ENCODE data around the gene BMPR2.

DNA sequence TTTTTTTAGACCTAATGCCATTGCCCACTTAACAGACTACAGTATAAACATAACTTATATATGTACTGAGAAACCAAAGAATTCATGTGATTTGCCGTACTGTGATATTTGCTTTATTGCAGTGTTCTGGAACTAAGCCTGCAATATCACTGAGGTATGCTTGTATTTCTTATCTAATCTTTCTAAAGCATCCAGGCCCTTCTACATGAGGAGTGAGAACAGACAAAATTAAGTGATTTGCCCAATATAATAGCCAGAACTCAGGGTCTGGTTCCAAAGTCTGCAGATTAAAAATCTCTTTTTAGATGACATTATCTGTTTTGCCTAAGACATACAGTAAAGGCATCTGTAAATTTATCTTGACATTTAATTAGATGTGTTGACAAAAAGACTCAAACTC, 41.9 kb downstream of the BMPR2 start:
- TF ChIP-seq POLR2A (IDR thresholded peaks at IDR 0.05; ENCODE audit: low read depth, low read length): no peak
- no peak for TF ChIP-seq MXI1 (IDR thresholded peaks at IDR 0.05; ENCODE audit: borderline replicate concordance, low read depth, low read length)
- TF ChIP-seq, protein P1, sequence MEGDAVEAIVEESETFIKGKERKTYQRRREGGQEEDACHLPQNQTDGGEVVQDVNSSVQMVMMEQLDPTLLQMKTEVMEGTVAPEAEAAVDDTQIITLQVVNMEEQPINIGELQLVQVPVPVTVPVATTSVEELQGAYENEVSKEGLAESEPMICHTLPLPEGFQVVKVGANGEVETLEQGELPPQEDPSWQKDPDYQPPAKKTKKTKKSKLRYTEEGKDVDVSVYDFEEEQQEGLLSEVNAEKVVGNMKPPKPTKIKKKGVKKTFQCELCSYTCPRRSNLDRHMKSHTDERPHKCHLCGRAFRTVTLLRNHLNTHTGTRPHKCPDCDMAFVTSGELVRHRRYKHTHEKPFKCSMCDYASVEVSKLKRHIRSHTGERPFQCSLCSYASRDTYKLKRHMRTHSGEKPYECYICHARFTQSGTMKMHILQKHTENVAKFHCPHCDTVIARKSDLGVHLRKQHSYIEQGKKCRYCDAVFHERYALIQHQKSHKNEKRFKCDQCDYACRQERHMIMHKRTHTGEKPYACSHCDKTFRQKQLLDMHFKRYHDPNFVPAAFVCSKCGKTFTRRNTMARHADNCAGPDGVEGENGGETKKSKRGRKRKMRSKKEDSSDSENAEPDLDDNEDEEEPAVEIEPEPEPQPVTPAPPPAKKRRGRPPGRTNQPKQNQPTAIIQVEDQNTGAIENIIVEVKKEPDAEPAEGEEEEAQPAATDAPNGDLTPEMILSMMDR (conservative IDR thresholded peaks at IDR 0.05; ENCODE audit: low read depth, low read length): no peak
- TF ChIP-seq CEBPB (IDR thresholded peaks at IDR 0.05; ENCODE audit: low read depth, low read length): no peak
- TF ChIP-seq RCOR1 (IDR thresholded peaks at IDR 0.05; ENCODE audit: insufficient replicate concordance, low read length): no peak
- TF ChIP-seq MAZ (IDR thresholded peaks at IDR 0.05; ENCODE audit: borderline replicate concordance, low read depth, low read length): no peak
- TF ChIP-seq SMC3 (IDR thresholded peaks at IDR 0.05; ENCODE audit: low read depth, low read length): no peak
- TF ChIP-seq MAFK (IDR thresholded peaks at IDR 0.05; ENCODE audit: low read depth, low read length): no peak
- TF ChIP-seq ELK1 (IDR thresholded peaks at IDR 0.05; ENCODE audit: borderline replicate concordance, low read depth, low read length): no peak
- no peak for TF ChIP-seq FOS (IDR thresholded peaks at IDR 0.05; ENCODE audit: low read depth, low read length)
- TF ChIP-seq, protein P2, sequence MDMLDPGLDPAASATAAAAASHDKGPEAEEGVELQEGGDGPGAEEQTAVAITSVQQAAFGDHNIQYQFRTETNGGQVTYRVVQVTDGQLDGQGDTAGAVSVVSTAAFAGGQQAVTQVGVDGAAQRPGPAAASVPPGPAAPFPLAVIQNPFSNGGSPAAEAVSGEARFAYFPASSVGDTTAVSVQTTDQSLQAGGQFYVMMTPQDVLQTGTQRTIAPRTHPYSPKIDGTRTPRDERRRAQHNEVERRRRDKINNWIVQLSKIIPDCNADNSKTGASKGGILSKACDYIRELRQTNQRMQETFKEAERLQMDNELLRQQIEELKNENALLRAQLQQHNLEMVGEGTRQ (IDR thresholded peaks at IDR 0.05; ENCODE audit: low read depth, low read length): no peak
- TF ChIP-seq RAD21 (IDR thresholded peaks at IDR 0.05; ENCODE audit: low read length): no peak
- no peak for TF ChIP-seq BHLHE40 (IDR thresholded peaks at IDR 0.05; ENCODE audit: low read depth, low read length)
